T follicular helper cell (primary cell): ENCODE data around the gene PEX11G.

Source experiments
- DNase-seq: peaks from one replicate; pipeline ENCODE4 v3.0.0-alpha.2; 2020; ENCODE audit warnings: low read depth

PEX11G gene

GRCh38 chr19:7521551-7522071 lies 32.8 kb upstream of the PEX11G start:
- DNase-seq, result no peak

DNA sequence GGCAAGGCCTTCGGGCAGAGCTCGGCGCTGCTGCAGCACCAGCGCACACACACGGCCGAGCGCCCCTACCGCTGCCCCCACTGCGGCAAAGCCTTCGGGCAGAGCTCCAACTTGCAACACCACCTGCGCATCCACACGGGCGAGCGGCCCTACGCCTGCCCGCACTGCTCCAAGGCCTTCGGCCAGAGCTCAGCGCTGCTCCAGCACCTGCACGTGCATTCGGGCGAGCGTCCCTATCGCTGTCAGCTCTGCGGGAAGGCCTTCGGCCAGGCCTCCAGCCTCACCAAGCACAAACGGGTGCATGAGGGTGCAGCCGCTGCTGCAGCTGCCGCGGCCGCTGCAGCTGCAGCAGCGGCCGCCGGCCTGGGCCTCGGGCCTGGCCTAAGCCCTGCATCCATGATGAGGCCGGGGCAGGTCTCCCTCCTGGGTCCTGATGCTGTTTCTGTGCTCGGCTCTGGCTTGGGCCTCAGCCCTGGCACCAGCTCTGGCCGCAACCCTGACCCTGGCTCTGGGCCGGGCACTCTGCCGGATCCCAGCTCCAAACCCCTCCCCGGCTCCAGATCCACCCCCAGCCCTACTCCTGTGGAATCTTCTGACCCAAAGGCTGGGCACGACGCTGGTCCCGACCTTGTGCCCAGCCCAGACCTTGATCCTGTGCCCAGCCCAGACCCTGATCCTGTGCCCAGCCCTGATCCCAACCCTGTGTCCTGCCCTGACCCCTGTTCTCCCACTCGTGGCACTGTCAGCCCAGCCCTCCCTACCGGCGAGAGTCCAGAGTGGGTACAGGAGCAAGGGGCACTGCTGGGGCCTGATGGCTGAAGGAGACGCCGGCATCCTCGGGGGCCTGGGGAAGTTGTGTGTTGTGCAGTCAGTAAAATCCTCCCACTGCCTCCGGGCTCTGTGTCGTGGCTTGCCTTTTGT lies 31.6 kb upstream of the PEX11G start:
- DNase-seq, result no peak

DNA sequence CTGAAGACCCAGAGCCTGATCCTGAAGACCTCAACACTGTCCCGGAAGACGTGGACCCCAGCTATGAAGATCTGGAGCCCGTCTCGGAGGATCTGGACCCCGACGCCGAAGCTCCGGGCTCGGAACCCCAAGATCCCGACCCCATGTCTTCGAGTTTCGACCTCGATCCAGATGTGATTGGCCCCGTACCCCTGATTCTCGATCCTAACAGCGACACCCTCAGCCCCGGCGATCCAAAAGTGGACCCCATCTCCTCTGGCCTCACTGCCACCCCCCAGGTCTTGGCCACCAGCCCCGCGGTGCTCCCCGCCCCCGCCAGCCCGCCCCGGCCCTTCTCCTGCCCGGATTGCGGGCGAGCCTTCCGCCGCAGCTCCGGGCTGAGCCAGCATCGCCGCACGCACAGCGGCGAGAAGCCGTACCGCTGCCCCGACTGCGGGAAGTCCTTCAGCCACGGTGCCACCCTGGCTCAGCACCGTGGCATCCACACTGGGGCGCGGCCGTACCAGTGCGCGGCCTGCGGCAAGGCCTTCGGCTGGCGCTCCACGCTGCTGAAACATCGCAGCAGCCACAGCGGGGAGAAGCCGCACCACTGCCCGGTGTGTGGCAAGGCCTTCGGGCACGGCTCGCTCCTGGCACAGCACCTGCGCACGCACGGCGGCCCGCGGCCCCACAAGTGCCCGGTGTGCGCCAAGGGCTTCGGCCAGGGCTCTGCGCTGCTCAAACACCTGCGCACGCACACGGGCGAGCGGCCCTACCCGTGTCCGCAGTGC lies 30.7 kb upstream of the PEX11G start:
- no peak for DNase-seq

- no peak for DNase-seq
These were observed 28.0 kb upstream of the PEX11G start for GRCh38 chr19:7516878-7517277.

DNA sequence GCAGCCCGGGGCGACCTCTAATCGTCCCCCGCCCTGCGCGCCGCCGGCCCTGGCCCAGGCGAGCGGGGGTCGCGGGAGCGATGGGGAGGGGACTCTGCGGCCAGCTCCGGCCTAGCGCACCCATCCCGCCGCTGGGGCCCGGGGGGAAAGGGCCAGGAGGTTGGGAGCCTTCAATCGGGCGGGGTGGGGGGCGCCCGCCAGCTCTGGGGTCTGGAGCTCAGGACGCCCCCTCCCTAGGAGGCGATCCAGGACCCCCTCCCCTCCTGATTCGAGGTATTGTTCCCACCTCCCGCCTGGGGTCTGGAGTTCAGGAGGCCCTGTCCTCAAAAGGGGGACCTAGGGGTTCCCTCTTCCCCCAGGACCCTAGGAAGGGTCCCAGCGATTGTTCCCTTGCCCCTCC lies 27.5 kb upstream of the PEX11G start:
- DNase-seq, result no peak

GRCh38 chr19:7515645-7516151 lies 26.9 kb upstream of the PEX11G start, which contains the start of gene ZNF358:
ZNF358 (plus strand) TSS chr19:7516103; CDS start chr19:7519243, 3,140 bp downstream.
- no peak for DNase-seq

- no peak for DNase-seq
These were observed 26.3 kb upstream of the PEX11G start for GRCh38 chr19:7515110-7515644.

DNA sequence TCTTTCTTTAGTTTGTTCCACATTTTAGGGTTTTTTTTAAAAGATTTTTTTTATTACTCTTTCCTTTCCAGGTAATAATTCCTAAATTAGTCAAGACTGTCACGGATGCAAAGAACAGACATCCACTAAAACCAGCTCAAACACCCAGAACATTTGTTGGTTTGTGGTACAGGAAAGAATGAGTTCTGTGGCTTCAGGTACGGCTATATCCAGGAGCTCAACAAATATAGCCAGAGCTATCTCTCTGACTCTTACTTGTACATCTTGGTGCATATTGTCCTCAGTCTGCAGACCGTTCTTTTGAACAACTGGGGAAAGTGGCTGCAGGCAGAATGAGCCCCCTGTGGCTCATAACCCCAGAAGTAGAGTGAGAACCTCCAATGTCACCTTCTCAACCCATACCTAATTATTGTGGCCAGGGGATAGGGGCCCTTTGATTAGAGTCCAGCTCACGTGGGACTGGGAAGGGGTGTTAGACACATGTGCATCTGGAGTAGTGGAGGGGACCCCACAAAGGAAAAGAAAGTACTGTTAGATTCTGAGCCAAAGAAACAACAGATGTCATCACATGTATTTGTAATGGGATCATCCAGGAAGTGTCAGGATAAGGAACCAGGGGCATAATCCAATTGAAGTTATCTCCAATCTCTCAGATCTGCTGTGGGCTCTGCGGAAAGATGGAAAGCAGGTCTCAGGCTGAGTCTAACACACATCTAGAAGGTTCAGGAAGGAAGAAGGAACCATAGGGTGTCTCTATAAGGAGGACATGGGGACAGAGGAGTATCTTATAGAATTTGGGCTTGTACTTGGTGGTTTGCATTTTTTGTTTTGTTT lies 25.2 kb upstream of the PEX11G start:
- DNase-seq, result no peak

GRCh38 chr19:7512400-7512851 lies 23.6 kb upstream of the PEX11G start:
- no peak for DNase-seq

DNA sequence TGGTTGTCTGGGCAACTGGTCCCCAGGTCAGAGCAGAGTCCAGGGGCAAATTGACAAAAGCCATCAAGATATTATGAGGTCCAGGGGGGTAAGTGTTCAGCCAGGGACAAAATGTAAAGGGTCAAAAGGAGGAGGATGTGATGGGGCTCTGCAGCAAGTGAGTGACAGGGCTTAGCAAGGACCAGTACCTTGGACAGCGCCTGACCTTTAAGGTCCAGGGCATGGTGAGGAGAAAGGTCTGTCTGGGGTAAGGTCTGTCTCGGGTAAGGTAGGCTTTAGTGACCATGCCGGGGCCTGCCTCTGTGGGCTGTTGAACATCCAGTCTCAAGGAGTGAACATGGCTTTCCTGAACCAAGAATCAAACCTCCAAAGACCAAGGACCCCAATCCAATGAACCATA lies 20.8 kb upstream of the PEX11G start:
- no peak for DNase-seq

GRCh38 chr19:7507884-7508283 lies 19.0 kb upstream of the PEX11G start:
- DNase-seq, result no peak

DNA sequence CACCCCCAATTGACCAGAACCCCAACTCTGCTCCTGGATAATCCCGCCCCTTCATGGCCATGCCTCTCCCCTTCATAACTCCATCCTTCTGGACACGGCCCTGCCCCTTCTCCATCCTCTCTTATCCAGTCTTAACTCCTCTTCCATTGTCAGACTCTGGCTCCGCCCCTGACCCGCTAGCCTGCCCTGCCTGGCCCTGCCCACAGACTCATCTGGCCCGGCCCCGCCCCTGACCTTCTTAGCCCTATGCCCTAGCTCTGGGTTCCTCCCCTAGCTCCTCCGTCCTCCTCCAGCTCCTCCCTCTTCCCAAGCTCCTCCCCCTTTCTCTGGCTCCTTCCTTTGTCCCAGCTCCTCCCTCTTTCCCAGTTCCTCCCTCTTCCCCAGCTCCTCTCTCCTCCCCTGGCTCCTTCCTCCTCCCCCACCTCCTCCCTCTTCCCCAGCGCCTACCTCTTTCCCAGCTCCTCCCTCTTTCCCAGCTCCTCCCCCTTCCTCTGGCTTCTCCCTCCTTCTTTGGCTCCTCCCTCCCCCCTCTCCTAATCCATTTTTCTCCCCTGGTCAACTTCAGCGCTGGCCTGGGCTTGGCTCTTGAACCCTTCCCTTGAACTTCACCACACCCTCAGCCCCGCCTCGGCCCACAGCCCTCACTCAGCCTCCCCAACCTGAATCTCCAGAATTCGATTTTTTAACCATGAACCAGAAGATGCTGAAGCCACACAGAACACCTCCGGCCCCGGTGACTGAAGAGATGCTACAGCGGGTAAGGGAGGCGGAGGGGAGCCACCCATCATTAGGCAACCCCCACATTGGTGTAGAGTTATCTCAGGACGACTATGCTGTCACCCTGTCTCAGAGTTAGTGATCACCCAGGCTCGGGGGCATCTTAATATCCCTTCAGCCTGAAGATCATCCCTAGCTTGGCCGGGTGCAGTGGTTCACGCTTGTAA lies 17.8 kb upstream of the PEX11G start:
- DNase-seq, result no peak

DNA sequence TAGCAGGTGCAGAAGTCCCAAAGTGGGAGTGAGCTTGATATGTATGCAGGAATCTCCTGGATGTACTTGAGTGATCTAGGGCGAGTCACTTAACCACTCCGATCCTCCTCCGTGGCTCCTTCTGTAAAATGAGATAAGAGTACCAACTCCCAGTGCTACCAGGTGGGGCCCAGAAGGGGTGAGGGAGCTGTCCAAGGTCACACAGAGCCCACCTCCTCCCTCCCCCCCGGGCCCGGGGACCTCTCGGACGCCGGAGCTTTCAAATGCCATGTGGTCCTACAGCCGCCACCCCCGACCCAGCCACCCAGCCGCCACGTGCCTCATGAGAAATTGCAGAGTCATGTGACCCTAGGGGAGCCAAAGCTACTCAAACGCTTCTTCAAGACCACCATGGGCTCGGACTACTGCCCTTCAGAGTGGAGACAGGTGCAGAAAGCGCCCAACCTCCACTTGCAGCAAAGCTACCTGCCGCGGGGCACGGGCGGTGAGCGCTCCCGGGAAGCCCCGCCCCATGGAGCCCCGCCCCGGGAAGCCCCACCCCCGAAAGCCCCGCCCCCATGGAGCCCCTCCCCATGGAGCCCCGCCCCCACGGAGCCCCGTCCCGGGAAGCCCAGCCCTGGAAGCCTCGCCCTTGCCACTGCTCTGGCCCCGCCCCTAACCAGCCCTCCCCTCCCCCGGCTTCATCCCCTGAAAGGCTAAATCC lies 17.0 kb upstream of the PEX11G start:
- DNase-seq, result no peak

GRCh38 chr19:7505288-7505681 lies 16.4 kb upstream of the PEX11G start:
- DNase-seq, result no peak

GRCh38 chr19:7504684-7505083 lies 15.8 kb upstream of the PEX11G start:
- DNase-seq, result no peak

DNA sequence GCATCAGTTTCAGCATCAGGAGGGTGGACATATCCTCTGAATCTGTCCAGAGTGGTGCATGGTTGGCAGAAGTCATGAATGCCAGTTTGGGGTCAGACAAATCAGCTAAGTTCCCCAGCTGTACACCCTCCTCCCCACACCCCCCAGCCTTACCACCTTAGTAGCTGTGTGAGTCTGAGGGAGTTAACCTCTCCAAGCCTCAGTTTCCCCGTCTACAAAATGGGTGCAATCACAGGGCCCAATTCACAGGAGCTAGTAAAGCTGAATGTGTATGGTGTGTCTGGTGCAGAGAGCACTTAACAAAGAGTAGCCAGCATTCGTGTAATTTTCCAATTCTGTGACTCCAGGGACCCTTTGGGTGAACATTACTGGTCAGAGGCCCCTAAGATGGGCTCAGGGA lies 13.7 kb upstream of the PEX11G start:
- no peak for DNase-seq

- DNase-seq, result no peak
These were observed 12.1 kb upstream of the PEX11G start for GRCh38 chr19:7500811-7501450.

DNA sequence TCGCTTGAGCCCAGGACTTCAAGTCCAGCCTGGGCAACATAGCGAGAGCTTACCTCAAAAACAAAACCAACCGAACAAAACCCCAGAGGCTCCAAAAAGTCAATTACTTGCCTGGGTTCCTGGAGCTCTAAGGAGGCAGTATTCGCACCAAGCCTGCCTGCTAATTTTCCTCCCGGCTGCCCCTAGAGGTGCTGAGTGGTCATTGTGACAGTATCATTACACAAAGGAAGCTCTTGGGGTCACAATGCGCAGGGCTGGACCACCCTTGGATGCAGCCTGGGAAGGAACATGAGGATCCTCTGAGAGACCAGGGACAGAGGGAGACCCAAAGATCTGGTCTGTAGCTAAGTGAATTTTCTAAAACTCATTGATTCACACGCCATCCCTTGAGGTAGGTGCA lies 8.5 kb upstream of the PEX11G start:
- no peak for DNase-seq
